HepG2 (cell line): ENCODE data around the gene HBB. TPM values are rescaled to one million over a fixed set of nuclear protein-coding genes. Genes with fewer than 3 reads are reported as not detected.

Source experiments
- ATAC-seq: fragments of 200-7000 bp; cut with Tn5 transposase; 3 replicates; pipeline ENCODE4 v1.9.1; 2020; ENCODE audit warnings: mild to moderate bottlenecking, moderate library complexity
- BruUV-seq: library from RNA; stranded (reverse); fragments of 400-500 nt; replicated peaks from 2 replicates; lab custom pipeline; 2021; lab: Mats Ljungman, UMichigan
- CTCF ChIA-PET: fragments of 300-600 bp; formaldehyde crosslinking; extraction: SDS; loops from one replicate; lab custom pipeline; 2021; ENCODE audit warnings: low total read pairs, inconsistent platforms, low intra/inter-chr PET ratio; lab: Yijun Ruan, JAX
- POLR2A ChIA-PET: fragments of 350-600 bp; sonication (Branson Sonifier 250); formaldehyde crosslinking; loops from one replicate; lab custom pipeline; 2020; ENCODE audit warnings: antibody characterized with exemption, inconsistent platforms; lab: Yijun Ruan, JAX
- DNase-seq: peaks from one replicate; pipeline ENCODE4 v3.0.0-alpha.2; 2015; ENCODE audit warnings: low spot score
- FAIRE-seq: peaks from 3 replicates; lab custom pipeline; 2011; peaks lifted over from hg19 to GRCh38; lab: Jason Lieb, UNC
- H2AFZ ChIP-seq: one replicate; pipeline ENCODE4 v1.6.1; 2011; ENCODE audit warnings: low read length, inconsistent platforms
- H3K27ac ChIP-seq: fragments of 300-600 bp; 3 replicates; pipeline ENCODE4 v1.8.0; 2011; ENCODE audit warnings: mixed run types, mild to moderate bottlenecking, mixed read lengths, low read length, inconsistent platforms; ENCODE audit not compliant: insufficient read depth; ENCODE audit errors: extremely low read length
- H3K27me3 ChIP-seq, 2 experiments: fragments of 200-600 bp in 1 of 2; 2 replicates in 1 of 2; 3 replicates in 1 of 2; pipeline versions ENCODE4 v1.6.0 to v1.8.0; 2011; ENCODE audit warnings: low read length in 2 of 2, mild to moderate bottlenecking in 2 of 2, moderate library complexity in 2 of 2, inconsistent platforms in 1 of 2; ENCODE audit not compliant: insufficient read depth in 2 of 2, control insufficient read depth in 1 of 2
- H3K36me3 ChIP-seq, 2 experiments: fragments of 200-600 bp in 1 of 2; replicated peaks in 1 of 2; 2 replicates in 1 of 2; 3 replicates in 1 of 2; pipeline versions ENCODE4 v1.5.1 to v1.8.0; 2011; ENCODE audit warnings: low read length in 2 of 2, inconsistent platforms in 1 of 2; ENCODE audit not compliant: insufficient read depth in 2 of 2, control insufficient read depth in 1 of 2
- H3K4me1 ChIP-seq: 2 replicates; pipeline ENCODE4 v1.5.1; 2012; ENCODE audit warnings: low read length, inconsistent platforms; ENCODE audit not compliant: insufficient read depth
- H3K4me2 ChIP-seq: 2 replicates; pipeline ENCODE4 v1.6.0; 2011; ENCODE audit warnings: low read depth, low read length, inconsistent platforms
- H3K4me3 ChIP-seq, 3 experiments: fragments of 200-600 bp in 1 of 3; sonication (generic), shearing (Covaris generic) in 1 of 3; replicated peaks in 1 of 3; 2 replicates each; pipeline ENCODE4 v1.5.1; 2011 to 2016; ENCODE audit warnings: low read length in 3 of 3, inconsistent platforms in 2 of 3, low read depth in 2 of 3, mild to moderate bottlenecking in 2 of 3, control low read depth in 1 of 3, mixed read lengths in 1 of 3; ENCODE audit not compliant: insufficient read depth in 1 of 3
- H3K79me2 ChIP-seq: one replicate; pipeline ENCODE4 v1.6.1; 2011; ENCODE audit warnings: low read length, inconsistent platforms; ENCODE audit not compliant: insufficient read depth
- H3K9ac ChIP-seq: 2 replicates; pipeline ENCODE4 v1.6.0; 2011; ENCODE audit warnings: mild to moderate bottlenecking, low read depth, low read length, inconsistent platforms; ENCODE audit not compliant: insufficient read depth
- H3K9me3 ChIP-seq: 2 replicates; pipeline ENCODE4 v1.5.1; 2012; ENCODE audit warnings: mild to moderate bottlenecking, low read length
- H4K20me1 ChIP-seq: 2 replicates; pipeline ENCODE4 v1.6.0; 2011; ENCODE audit warnings: inconsistent platforms, mild to moderate bottlenecking, low read length, moderate library complexity; ENCODE audit not compliant: insufficient read depth
- FOXO1 ChIP-seq: sonication (generic); formaldehyde crosslinking; IDR thresholded peaks from 2 replicates; pipeline ENCODE4 v1.4.0; 2020; ENCODE audit warnings: missing genetic modification reagents
- HOXD1 ChIP-seq: sonication (generic); formaldehyde crosslinking; IDR thresholded peaks from 2 replicates; pipeline ENCODE4 v1.5.0; 2020; ENCODE audit warnings: missing genetic modification reagents
- NR2C2 ChIP-seq: sonication (generic); formaldehyde crosslinking; IDR thresholded peaks from 2 replicates; pipeline ENCODE4 v1.4.0; 2020; ENCODE audit warnings: missing genetic modification reagents, mild to moderate bottlenecking, moderate library complexity, borderline replicate concordance
- RAD51 ChIP-seq: fragments of 450-650 bp; IDR thresholded peaks from 2 replicates; pipeline ENCODE4 v1.6.1; 2016; ENCODE audit warnings: borderline replicate concordance
- RFX3 ChIP-seq: IDR thresholded peaks from 2 replicates; pipeline ENCODE4 v1.6.1; 2016; ENCODE audit warnings: missing biosample characterization, missing genetic modification reagents
- SIN3A ChIP-seq: IDR thresholded peaks from 2 replicates; pipeline ENCODE4 v1.6.1; 2011; ENCODE audit warnings: low read depth, mild to moderate bottlenecking, control low read depth, low read length, borderline replicate concordance
- SMARCC2 ChIP-seq: fragments of 450-650 bp; IDR thresholded peaks from 2 replicates; pipeline ENCODE4 v1.6.1; 2017; ENCODE audit warnings: antibody characterized with exemption, mild to moderate bottlenecking
- SMYD3 ChIP-seq: sonication (generic); formaldehyde crosslinking; IDR thresholded peaks from 2 replicates; pipeline ENCODE4 v1.8.1; 2023; ENCODE audit warnings: mild to moderate bottlenecking, missing genetic modification reagents
- SOX5 ChIP-seq: IDR thresholded peaks from 2 replicates; pipeline ENCODE4 v1.6.1; 2016; ENCODE audit warnings: borderline replicate concordance
- SOX6 ChIP-seq, 2 experiments: fragments of 450-650 bp in 1 of 2; sonication (generic) in 1 of 2; formaldehyde crosslinking in 1 of 2; IDR thresholded peaks; 2 replicates each; pipeline versions ENCODE4 v1.4.0 to v1.6.1; 2017 to 2020; ENCODE audit warnings: antibody characterized with exemption in 1 of 2, mild to moderate bottlenecking in 1 of 2, missing genetic modification reagents in 1 of 2
- SSRP1 ChIP-seq: IDR thresholded peaks from 2 replicates; pipeline ENCODE4 v1.6.1; 2016; ENCODE audit warnings: control low read depth
- SUZ12 ChIP-seq: fragments of 150-350 bp; IDR thresholded peaks from 2 replicates; pipeline ENCODE4 v1.6.1; 2014; ENCODE audit warnings: low read depth, low read length
- ZFP36L1 ChIP-seq: sonication (generic); formaldehyde crosslinking; IDR thresholded peaks from 2 replicates; pipeline ENCODE4 v1.8.0; 2022; ENCODE audit warnings: mild to moderate bottlenecking, missing genetic modification reagents, moderate library complexity
- ZNF224 ChIP-seq: sonication (generic); formaldehyde crosslinking; IDR thresholded peaks from 2 replicates; pipeline ENCODE4 v1.5.0; 2020; ENCODE audit warnings: mild to moderate bottlenecking, missing genetic modification reagents
- ZNF260 ChIP-seq: sonication (generic); formaldehyde crosslinking; IDR thresholded peaks from 2 replicates; pipeline ENCODE4 v1.4.0; 2020; ENCODE audit warnings: missing genetic modification reagents, low read depth, mild to moderate bottlenecking, borderline replicate concordance
- ZNF441 ChIP-seq: sonication (generic); formaldehyde crosslinking; IDR thresholded peaks from 2 replicates; pipeline ENCODE4 v1.7.0; 2021; ENCODE audit warnings: missing genetic modification reagents, borderline replicate concordance
- ZNF777 ChIP-seq: sonication (generic); formaldehyde crosslinking; IDR thresholded peaks from 2 replicates; pipeline ENCODE4 v1.4.0; 2020; ENCODE audit warnings: missing genetic modification reagents
- ZSCAN9 ChIP-seq: IDR thresholded peaks from 2 replicates; pipeline ENCODE4 v1.6.1; 2016; ENCODE audit warnings: borderline replicate concordance
- WGBS: methylation state at CpG from one replicate; pipeline ENCODE4 v1.1.6; 2017; ENCODE audit warnings: low lambda C conversion rate; 5-methylcytosine and 5-hydroxymethylcytosine counted together
- in situ Hi-C: cut with HindIII; loops from 2 replicates; pipeline ENCODE4 v1.10.0; 2017; ENCODE audit warnings: low pct_unique_long_range_greater_than_20kb; ENCODE audit not compliant: extremely low pct_ligation_motif_present
- intact Hi-C: fragments of 100-400 bp; cut with micrococcal nuclease; formaldehyde crosslinking; loops from one replicate; pipeline ENCODE4 v1.10.0; 2022; ENCODE audit not compliant: unreplicated experiment
- polyA plus RNA-seq, 8 experiments: library from polyadenylated mRNA; depleted of rRNA in 3 of 8; stranded (reverse) in 7 of 8; unstranded in 1 of 8; fragments of >200 nt; fragmentation: Illumina TruSeq in 4 of 8; extraction: Trizol in 4 of 8; gene quantifications; 2 replicates each; pipeline versions ENCODE4 v1.2.1 to v1.2.3, GENCODE V29; 2011 to 2016; ENCODE audit warnings: low read depth in 4 of 8, missing spikeins in 1 of 8, mixed read lengths in 1 of 8; ENCODE audit not compliant: insufficient read depth in 1 of 8
- total RNA-seq, 5 experiments: library from RNA; depleted of rRNA; stranded (reverse); fragments of >200 nt; fragmentation: Illumina TruSeq; extraction: Trizol; gene quantifications; 2 replicates each; pipeline ENCODE4 v1.2.3, GENCODE V29; 2016; ENCODE audit warnings: low read depth in 1 of 5

Gene HBB
- total and polyA plus RNA-seq, 2 of the 13 experiments (the other 11 are each of a cell fraction or from before 2014, with no cell fraction given) = not detected

GRCh38 chr11:5241458-5241857, 14.6 kb upstream of the HBB start (continued):
- TF ChIP-seq SOX6 (IDR thresholded peaks at IDR 0.05) = no peak
- no peak for TF ChIP-seq SOX6 (CRISPR knock-in tag; IDR thresholded peaks at IDR 0.05)
- no peak for TF ChIP-seq RFX3 (CRISPR knock-in tag)
- TF ChIP-seq SIN3A = no peak

GRCh38 chr11:5240458-5240857, 13.6 kb upstream of the HBB start:
- FAIRE-seq = no peak
- TF ChIP-seq ZSCAN9 (CRISPR knock-in tag) (no peak), ZNF441 (CRISPR knock-in tag) (no peak), ZNF777 (no peak), SSRP1 (CRISPR knock-in tag) (no peak), ZNF260 (CRISPR knock-in tag) (no peak), SOX5 (CRISPR knock-in tag) (no peak), ZNF224 (CRISPR knock-in tag) (no peak), ZFP36L1 (CRISPR knock-in tag) (no peak), NR2C2 (CRISPR knock-in tag) (no peak), RAD51 (no peak), FOXO1 (CRISPR knock-in tag) (no peak), SMARCC2 (no peak), HOXD1 (CRISPR knock-in tag) (no peak), SUZ12 (no peak), SMYD3 (CRISPR knock-in tag) (no peak)
- WGBS = 0% methylated on average over 2 of the region's 2 CpGs
- H2AFZ ChIP-seq = no peak overlapping the region
- no peak overlapping the region for H3K4me3 ChIP-seq
- no peaks in the 10 kb centered on the region for H3K4me1 ChIP-seq
- H4K20me1 ChIP-seq = no peaks in the 10 kb centered on the region
- POLR2A ChIA-PET = no interaction called here
- no peak overlapping the region for H3K9ac ChIP-seq
- peaks cover 0 to 5% of the 10 kb centered on the region in 2 experiments; a peak in 1 of 5 replicates for H3K27me3 ChIP-seq
- intact Hi-C loops (no loop called here), in situ Hi-C loops (no loop called here)
- BruUV-seq = no TSS peak
- no peaks in the 10 kb centered on the region for H3K36me3 ChIP-seq
- DNase-seq = no peak
- no peaks in the 10 kb centered on the region for H3K79me2 ChIP-seq
- H3K9me3 ChIP-seq = no peaks in the 10 kb centered on the region
- ATAC-seq = no peak
- H3K4me2 ChIP-seq = no peak overlapping the region
- H3K27ac ChIP-seq = no peak overlapping the region
- CTCF ChIA-PET = no interaction called here
